Ovary (tissue), 3 donors: ENCODE data around the gene HYI.

Experiments
- CTCF ChIP-seq, 3 donors: fragments of 450-650 bp in 2 of 3; fragments of 200-600 bp in 1 of 3; IDR thresholded peaks; one replicate each; pipeline versions ENCODE4 v1.5.1 to v1.8.0; 2016 to 2022; ENCODE audit warnings: antibody characterized with exemption in 3 of 3, mild to moderate bottlenecking in 1 of 3
- EP300 ChIP-seq: sonication (generic); formaldehyde crosslinking; IDR thresholded peaks from one replicate; pipeline ENCODE4 v1.6.1; 2017; ENCODE audit warnings: antibody characterized with exemption
- POLR2A ChIP-seq: fragments of 450-650 bp; IDR thresholded peaks from one replicate; pipeline ENCODE4 v1.6.1; 2017; ENCODE audit warnings: antibody characterized with exemption, mild to moderate bottlenecking, moderate library complexity
- donor health status: DM: no; HTN: no; CAD: no.

GRCh38 chr1:43460988-43461693, 7.4 kb upstream of the HYI start:
- TF ChIP-seq CTCF (IDR thresholded peaks at IDR 0.05) (no peak), EP300 (no peak), POLR2A (no peak)
